Lower leg skin (tissue), 3 donors: Measurements from ENCODE around the gene NDUFV1.
A peak's percentile ranks its signal among the peaks of the same experiment; 100 is the strongest.

Source experiments
- POLR2A ChIP-seq, 2 donors: fragments of 450-650 bp; IDR thresholded peaks; one replicate each; pipeline ENCODE4 v1.6.1; 2016 to 2017; ENCODE audit warnings: antibody characterized with exemption in 2 of 2, mild to moderate bottlenecking in 1 of 2, moderate library complexity in 1 of 2
- TF ChIP-seq, protein P1 (sequence below), 3 donors: fragments of 450-650 bp; IDR thresholded peaks; one replicate each; pipeline ENCODE4 v1.5.1; 2016; ENCODE audit warnings: antibody characterized with exemption in 3 of 3, mild to moderate bottlenecking in 3 of 3, moderate library complexity in 2 of 3

DNA sequence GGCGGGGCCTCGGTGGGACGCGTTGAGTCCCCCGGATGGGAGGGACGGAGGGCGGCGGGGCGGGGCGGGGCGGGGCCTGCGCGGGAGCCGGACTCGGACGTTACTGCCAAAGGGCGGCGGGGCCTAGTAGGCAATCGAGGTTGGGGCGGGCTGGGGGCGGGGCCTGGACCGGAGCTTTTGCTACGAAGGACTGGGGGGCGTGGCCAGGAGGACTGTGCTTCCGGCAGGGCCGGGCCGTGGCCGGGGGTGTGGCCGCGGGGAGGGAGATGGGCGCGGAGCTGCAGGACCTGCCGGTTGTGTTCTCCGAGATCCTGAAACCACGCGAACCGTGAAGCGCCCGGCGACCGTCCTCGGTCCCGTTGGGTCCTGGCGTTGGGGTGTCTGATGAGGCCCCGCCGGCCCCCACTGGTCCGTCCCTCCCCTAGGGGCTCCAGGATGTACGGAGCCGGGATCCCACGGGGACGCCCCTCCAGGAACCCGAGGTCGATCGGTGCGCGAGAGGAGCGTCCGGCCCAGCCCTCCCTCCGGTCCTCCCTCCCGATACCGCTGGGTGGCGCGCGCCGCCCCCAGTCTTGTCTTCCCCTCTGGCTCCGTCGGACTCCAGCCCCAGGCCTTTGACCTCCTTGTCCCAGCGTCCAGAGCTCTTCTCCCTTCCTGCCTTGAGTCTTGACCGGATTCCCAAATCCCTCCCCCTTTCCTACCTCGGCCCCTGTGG is 23.6 kb downstream of the NDUFV1 start:
- TF ChIP-seq, protein P1, sequence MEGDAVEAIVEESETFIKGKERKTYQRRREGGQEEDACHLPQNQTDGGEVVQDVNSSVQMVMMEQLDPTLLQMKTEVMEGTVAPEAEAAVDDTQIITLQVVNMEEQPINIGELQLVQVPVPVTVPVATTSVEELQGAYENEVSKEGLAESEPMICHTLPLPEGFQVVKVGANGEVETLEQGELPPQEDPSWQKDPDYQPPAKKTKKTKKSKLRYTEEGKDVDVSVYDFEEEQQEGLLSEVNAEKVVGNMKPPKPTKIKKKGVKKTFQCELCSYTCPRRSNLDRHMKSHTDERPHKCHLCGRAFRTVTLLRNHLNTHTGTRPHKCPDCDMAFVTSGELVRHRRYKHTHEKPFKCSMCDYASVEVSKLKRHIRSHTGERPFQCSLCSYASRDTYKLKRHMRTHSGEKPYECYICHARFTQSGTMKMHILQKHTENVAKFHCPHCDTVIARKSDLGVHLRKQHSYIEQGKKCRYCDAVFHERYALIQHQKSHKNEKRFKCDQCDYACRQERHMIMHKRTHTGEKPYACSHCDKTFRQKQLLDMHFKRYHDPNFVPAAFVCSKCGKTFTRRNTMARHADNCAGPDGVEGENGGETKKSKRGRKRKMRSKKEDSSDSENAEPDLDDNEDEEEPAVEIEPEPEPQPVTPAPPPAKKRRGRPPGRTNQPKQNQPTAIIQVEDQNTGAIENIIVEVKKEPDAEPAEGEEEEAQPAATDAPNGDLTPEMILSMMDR (IDR thresholded peaks at IDR 0.05): peak in 1 of 3 donors; percentile 40
- peak in 1 of 2 donors; percentile 13 for TF ChIP-seq POLR2A (IDR thresholded peaks at IDR 0.05)
